ENCODE data around the gene NEIL3. TPM values are rescaled to one million over a fixed set of nuclear protein-coding genes. Genes with fewer than 3 reads are reported as not detected.

Gene NEIL3
- total RNA-seq, 1 donor from 2014 or later = 1.4 TPM

- H3K4me3 Mint-ChIP-seq (ENCODE audit: unreplicated experiment) = no peak overlapping the region
- no peaks in the 10 kb centered on the region for H3K9me3 Mint-ChIP-seq (ENCODE audit: unreplicated experiment)
- H3K27me3 Mint-ChIP-seq (ENCODE audit: unreplicated experiment) = no peaks in the 10 kb centered on the region
- H3K4me1 Mint-ChIP-seq (ENCODE audit: low read depth, unreplicated experiment) = no peaks in the 10 kb centered on the region
- H3K27ac Mint-ChIP-seq (ENCODE audit: unreplicated experiment) = no peak overlapping the region
- no peak for DNase-seq
- no peaks in the 10 kb centered on the region for H3K36me3 Mint-ChIP-seq (ENCODE audit: unreplicated experiment)
- TF ChIP-seq CTCF (IDR thresholded peaks at IDR 0.05; ENCODE audit: partially characterized antibody, unreplicated experiment) = no peak
These were observed 41.8 kb upstream of the NEIL3 start for GRCh38 chr4:177267911-177268310.

- DNase-seq = no peak
These were observed 38.6 kb upstream of the NEIL3 start for GRCh38 chr4:177271091-177271490.

GRCh38 chr4:177271915-177272766 is 37.5 kb upstream of the NEIL3 start:
- DNase-seq = no peak
- Mint-ChIP-seq H3K27ac (ENCODE audit: unreplicated experiment) (no peak overlapping the region), H3K36me3 (ENCODE audit: unreplicated experiment) (no peaks in the 10 kb centered on the region), H3K4me1 (ENCODE audit: low read depth, unreplicated experiment) (no peaks in the 10 kb centered on the region), H3K27me3 (ENCODE audit: unreplicated experiment) (no peaks in the 10 kb centered on the region), H3K9me3 (ENCODE audit: unreplicated experiment) (peaks cover 3% of the 10 kb centered on the region), H3K4me3 (ENCODE audit: unreplicated experiment) (no peak overlapping the region)
- TF ChIP-seq CTCF (IDR thresholded peaks at IDR 0.05; ENCODE audit: partially characterized antibody, unreplicated experiment) = no peak

More at GRCh38 chr4:177271091-177271490, 38.6 kb upstream of the NEIL3 start:
- Mint-ChIP-seq H3K9me3 (ENCODE audit: unreplicated experiment) (peaks cover 3% of the 10 kb centered on the region), H3K27me3 (ENCODE audit: unreplicated experiment) (no peaks in the 10 kb centered on the region), H3K27ac (ENCODE audit: unreplicated experiment) (no peak overlapping the region), H3K4me3 (ENCODE audit: unreplicated experiment) (no peak overlapping the region), H3K4me1 (ENCODE audit: low read depth, unreplicated experiment) (no peaks in the 10 kb centered on the region), H3K36me3 (ENCODE audit: unreplicated experiment) (no peaks in the 10 kb centered on the region)
- no peak for TF ChIP-seq CTCF (IDR thresholded peaks at IDR 0.05; ENCODE audit: partially characterized antibody, unreplicated experiment)

- H3K36me3 Mint-ChIP-seq (ENCODE audit: unreplicated experiment) = no peaks in the 10 kb centered on the region
- no peak for DNase-seq
- no peak overlapping the region for H3K27ac Mint-ChIP-seq (ENCODE audit: unreplicated experiment)
- no peaks in the 10 kb centered on the region for H3K4me1 Mint-ChIP-seq (ENCODE audit: low read depth, unreplicated experiment)
- H3K4me3 Mint-ChIP-seq (ENCODE audit: unreplicated experiment) = no peak overlapping the region
- no peaks in the 10 kb centered on the region for H3K27me3 Mint-ChIP-seq (ENCODE audit: unreplicated experiment)
- H3K9me3 Mint-ChIP-seq (ENCODE audit: unreplicated experiment) = peaks cover 3% of the 10 kb centered on the region
- TF ChIP-seq CTCF (IDR thresholded peaks at IDR 0.05; ENCODE audit: partially characterized antibody, unreplicated experiment) = no peak
These were observed 33.7 kb upstream of the NEIL3 start for GRCh38 chr4:177275999-177276398.

- Mint-ChIP-seq H3K36me3 (ENCODE audit: unreplicated experiment) (no peaks in the 10 kb centered on the region), H3K27ac (ENCODE audit: unreplicated experiment) (no peak overlapping the region), H3K27me3 (ENCODE audit: unreplicated experiment) (no peaks in the 10 kb centered on the region), H3K9me3 (ENCODE audit: unreplicated experiment) (no peaks in the 10 kb centered on the region), H3K4me3 (ENCODE audit: unreplicated experiment) (no peak overlapping the region), H3K4me1 (ENCODE audit: low read depth, unreplicated experiment) (no peaks in the 10 kb centered on the region)
- no peak for TF ChIP-seq CTCF (IDR thresholded peaks at IDR 0.05; ENCODE audit: partially characterized antibody, unreplicated experiment)
- DNase-seq = no peak
These were observed 28.2 kb upstream of the NEIL3 start for GRCh38 chr4:177281351-177281909.
